Tibial nerve (tissue), 4 donors: ENCODE results near the gene ADGRL3. TPM values are rescaled to one million over a fixed set of nuclear protein-coding genes. Genes with fewer than 3 reads are reported as not detected.

Experiments used
- DNase-seq, 2 donors: peaks; one replicate each; pipeline ENCODE4 v3.0.0-alpha.2; 2019; ENCODE audit warnings: low spot score in 2 of 2
- H3K27ac ChIP-seq, 4 donors: fragments of 200-600 bp; sonication (generic) in 3 of 4; one replicate each; pipeline ENCODE4 v1.5.1; 2017 to 2019; ENCODE audit warnings: mild to moderate bottlenecking in 1 of 4
- H3K27me3 ChIP-seq, 2 donors: fragments of 200-600 bp; sonication (generic) in 1 of 2; one replicate each; pipeline versions ENCODE4 v1.5.1 to v1.6.0; 2017 to 2019
- H3K36me3 ChIP-seq, 3 donors: fragments of 200-600 bp; sonication (generic); one replicate each; pipeline ENCODE4 v1.5.1; 2018 to 2019
- H3K4me1 ChIP-seq, 4 donors: fragments of 200-600 bp; sonication (generic) in 3 of 4; one replicate each; pipeline ENCODE4 v1.5.1; 2017 to 2019
- H3K4me3 ChIP-seq, 4 donors: fragments of 200-600 bp; sonication (generic) in 3 of 4; one replicate each; pipeline ENCODE4 v1.5.1; 2017 to 2019; ENCODE audit warnings: mild to moderate bottlenecking in 1 of 4, moderate library complexity in 1 of 4
- H3K9me3 ChIP-seq, 4 donors: fragments of 200-600 bp; sonication (generic) in 3 of 4; one replicate each; pipeline ENCODE4 v1.5.1; 2017 to 2019
- EP300 ChIP-seq, 2 donors: sonication (generic); formaldehyde crosslinking; IDR thresholded peaks; one replicate each; pipeline ENCODE4 v1.6.1; 2017; ENCODE audit warnings: antibody characterized with exemption in 2 of 2, mild to moderate bottlenecking in 1 of 2
- POLR2A ChIP-seq, 2 donors: fragments of 450-650 bp; IDR thresholded peaks; one replicate each; pipeline ENCODE4 v1.6.1; 2017; ENCODE audit warnings: antibody characterized with exemption in 2 of 2, mild to moderate bottlenecking in 2 of 2, moderate library complexity in 2 of 2
- WGBS, 2 donors: methylation state at CpG; one replicate each; pipeline ENCODE4 v1.1.5; 2018; 5-methylcytosine and 5-hydroxymethylcytosine counted together
- total RNA-seq, 4 donors: library from RNA; depleted of rRNA; stranded (reverse); fragments of >200 nt; gene quantifications; one replicate each; pipeline ENCODE4 v1.1.0, GENCODE V29; 2016
- TF ChIP-seq, protein P1 (sequence below), 5 experiments: fragments of 200-600 bp in 3 of 5; fragments of 450-650 bp in 2 of 5; sonication (generic) in 3 of 5; IDR thresholded peaks; one replicate each; pipeline ENCODE4 v1.5.1; 2016 to 2019; ENCODE audit warnings: antibody characterized with exemption in 5 of 5, mild to moderate bottlenecking in 3 of 5, moderate library complexity in 2 of 5

Gene ADGRL3
- total RNA-seq, 4 donors from 2014 or later, result 20.1 to 51.3 (median 28.2) TPM

DNA sequence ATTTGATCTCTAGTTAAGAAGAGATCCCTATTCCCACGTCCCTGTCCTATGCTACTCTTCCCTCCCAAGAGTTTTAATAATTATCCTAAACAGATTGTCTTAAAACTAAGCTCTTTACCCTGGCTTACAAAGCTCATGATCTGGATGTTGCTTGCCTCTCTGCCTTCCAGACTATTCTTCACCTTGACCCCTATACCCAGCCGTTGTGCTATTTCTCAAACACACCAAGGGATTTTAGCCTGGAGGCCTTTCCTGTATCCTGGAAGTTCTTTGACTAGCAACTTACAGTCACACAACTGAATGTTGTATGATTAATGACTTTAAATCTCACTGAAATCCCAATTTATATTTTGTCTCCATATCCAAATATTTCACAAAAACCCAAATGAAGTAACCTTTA, 314.9 kb downstream of the ADGRL3 start:
- Histone ChIP-seq H3K27me3 (no peaks in the 10 kb centered on the region), H3K9me3 (peaks cover 0 to 8% (median 2%) of the 10 kb centered on the region in 4 donors), H3K4me3 (no peak overlapping the region), H3K27ac (no peak overlapping the region), H3K36me3 (no peaks in the 10 kb centered on the region), H3K4me1 (peaks cover 0 to 5% (median under 1%) of the 10 kb centered on the region in 4 donors)
- no peak for DNase-seq
- WGBS, 2 donors, result 19 to 36% methylated on average over 2 of the region's 2 CpGs
- no peak for TF ChIP-seq POLR2A (IDR thresholded peaks at IDR 0.05)
- TF ChIP-seq, protein P1, sequence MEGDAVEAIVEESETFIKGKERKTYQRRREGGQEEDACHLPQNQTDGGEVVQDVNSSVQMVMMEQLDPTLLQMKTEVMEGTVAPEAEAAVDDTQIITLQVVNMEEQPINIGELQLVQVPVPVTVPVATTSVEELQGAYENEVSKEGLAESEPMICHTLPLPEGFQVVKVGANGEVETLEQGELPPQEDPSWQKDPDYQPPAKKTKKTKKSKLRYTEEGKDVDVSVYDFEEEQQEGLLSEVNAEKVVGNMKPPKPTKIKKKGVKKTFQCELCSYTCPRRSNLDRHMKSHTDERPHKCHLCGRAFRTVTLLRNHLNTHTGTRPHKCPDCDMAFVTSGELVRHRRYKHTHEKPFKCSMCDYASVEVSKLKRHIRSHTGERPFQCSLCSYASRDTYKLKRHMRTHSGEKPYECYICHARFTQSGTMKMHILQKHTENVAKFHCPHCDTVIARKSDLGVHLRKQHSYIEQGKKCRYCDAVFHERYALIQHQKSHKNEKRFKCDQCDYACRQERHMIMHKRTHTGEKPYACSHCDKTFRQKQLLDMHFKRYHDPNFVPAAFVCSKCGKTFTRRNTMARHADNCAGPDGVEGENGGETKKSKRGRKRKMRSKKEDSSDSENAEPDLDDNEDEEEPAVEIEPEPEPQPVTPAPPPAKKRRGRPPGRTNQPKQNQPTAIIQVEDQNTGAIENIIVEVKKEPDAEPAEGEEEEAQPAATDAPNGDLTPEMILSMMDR (IDR thresholded peaks at IDR 0.05), result no peak
- TF ChIP-seq EP300 (IDR thresholded peaks at IDR 0.05), result no peak

DNA sequence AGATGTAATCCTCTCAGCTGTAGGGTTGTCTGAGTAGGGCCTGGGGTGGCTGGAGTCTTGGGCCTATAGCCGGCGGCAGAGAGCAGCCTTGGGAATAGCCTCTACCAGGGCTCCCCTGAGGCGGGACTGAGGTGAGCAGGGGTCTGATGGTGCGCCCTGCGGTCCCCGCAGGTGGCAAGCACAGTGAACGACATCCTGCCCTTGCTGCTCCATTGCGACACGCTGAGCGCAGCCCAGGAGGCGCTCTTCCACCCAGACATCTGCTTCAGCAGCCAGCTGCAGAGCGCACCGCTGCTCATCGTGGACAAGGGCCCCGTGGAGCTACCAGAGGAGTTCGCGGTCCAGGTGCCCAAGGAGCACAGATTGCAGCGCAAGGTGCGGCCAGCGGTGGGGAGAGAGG, 317.0 kb downstream of the ADGRL3 start:
- 63 to 75% methylated on average over 18 to 20 of the region's 20 CpGs for WGBS, 2 donors
- no peak for TF ChIP-seq EP300 (IDR thresholded peaks at IDR 0.05)
- TF ChIP-seq, protein P1 (IDR thresholded peaks at IDR 0.05), result no peak
- no peak for TF ChIP-seq POLR2A (IDR thresholded peaks at IDR 0.05)
- H3K27me3 ChIP-seq, result no peaks in the 10 kb centered on the region

DNA sequence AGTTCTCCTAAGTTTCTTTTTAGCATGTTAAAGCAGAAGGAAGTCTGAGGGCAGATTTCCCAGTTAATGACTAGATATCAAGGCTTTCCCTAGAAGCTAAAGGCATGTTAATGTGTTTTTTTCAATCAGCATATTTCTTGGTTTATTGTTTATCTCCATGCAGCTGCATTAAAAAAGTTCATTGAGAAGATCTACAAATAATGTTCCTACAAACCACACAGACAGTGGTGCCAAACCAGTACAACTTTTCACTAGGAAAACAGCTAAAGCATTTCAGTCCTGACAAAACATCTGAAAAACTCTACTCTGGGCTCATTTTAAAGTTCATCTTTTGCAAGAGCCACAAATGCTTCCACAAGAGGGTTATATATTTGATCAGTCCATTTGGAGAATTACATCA, 320.0 kb downstream of the ADGRL3 start:
- H3K9me3 ChIP-seq, result no peaks in the 10 kb centered on the region
- no peaks in the 10 kb centered on the region for H3K27me3 ChIP-seq
- no peak overlapping the region for H3K27ac ChIP-seq
- no peak overlapping the region for H3K4me3 ChIP-seq
- H3K4me1 ChIP-seq, result peaks cover 0 to 7% (median 3%) of the 10 kb centered on the region in 4 donors
- DNase-seq, result no peak
- no peaks in the 10 kb centered on the region for H3K36me3 ChIP-seq
- TF ChIP-seq EP300 (IDR thresholded peaks at IDR 0.05), result no peak
- TF ChIP-seq POLR2A (IDR thresholded peaks at IDR 0.05), result no peak
- TF ChIP-seq, protein P1 (IDR thresholded peaks at IDR 0.05), result no peak

More for the DNA sequence above, 317.0 kb downstream of the ADGRL3 start:
- Histone ChIP-seq H3K9me3 (no peaks in the 10 kb centered on the region), H3K27ac (no peak overlapping the region), H3K4me1 (peaks cover 0 to 7% (median 3%) of the 10 kb centered on the region in 4 donors), H3K4me3 (no peak overlapping the region), H3K36me3 (no peaks in the 10 kb centered on the region)
- no peak for DNase-seq

DNA sequence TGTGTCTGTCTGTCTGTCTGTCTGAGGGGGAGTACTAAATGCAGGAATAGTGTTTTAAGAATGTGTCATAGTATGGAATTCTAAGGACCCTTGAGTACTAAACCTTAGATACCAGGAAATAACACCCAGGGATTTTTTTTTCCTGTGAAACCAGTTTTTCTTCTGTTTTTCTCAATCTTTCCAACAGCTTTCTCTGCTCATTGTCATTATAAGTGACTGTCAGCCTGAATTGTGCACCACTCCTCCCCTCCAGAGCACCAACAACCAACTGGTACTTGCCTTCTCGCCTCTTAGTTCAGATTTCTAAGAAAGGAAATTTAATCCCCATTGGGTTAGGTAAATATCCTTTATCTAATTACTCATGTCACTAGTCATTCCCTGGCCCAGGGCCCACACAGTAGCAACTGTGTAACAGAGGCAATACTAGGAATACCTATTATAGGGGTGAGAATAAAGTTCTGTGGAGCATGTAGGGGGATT, 320.6 kb downstream of the ADGRL3 start:
- 85 to 94% methylated on average over 1 of the region's 1 CpG for WGBS, 2 donors
- TF ChIP-seq, protein P1 (IDR thresholded peaks at IDR 0.05), result no peak
- no peak for TF ChIP-seq POLR2A (IDR thresholded peaks at IDR 0.05)
- no peak for TF ChIP-seq EP300 (IDR thresholded peaks at IDR 0.05)
- H3K27ac ChIP-seq, result no peak overlapping the region
- peaks cover 0 to 7% (median 3%) of the 10 kb centered on the region in 4 donors for H3K4me1 ChIP-seq
- no peak overlapping the region for H3K4me3 ChIP-seq
- H3K9me3 ChIP-seq, result no peaks in the 10 kb centered on the region
- no peaks in the 10 kb centered on the region for H3K36me3 ChIP-seq
- DNase-seq, result no peak
- H3K27me3 ChIP-seq, result no peaks in the 10 kb centered on the region

DNA sequence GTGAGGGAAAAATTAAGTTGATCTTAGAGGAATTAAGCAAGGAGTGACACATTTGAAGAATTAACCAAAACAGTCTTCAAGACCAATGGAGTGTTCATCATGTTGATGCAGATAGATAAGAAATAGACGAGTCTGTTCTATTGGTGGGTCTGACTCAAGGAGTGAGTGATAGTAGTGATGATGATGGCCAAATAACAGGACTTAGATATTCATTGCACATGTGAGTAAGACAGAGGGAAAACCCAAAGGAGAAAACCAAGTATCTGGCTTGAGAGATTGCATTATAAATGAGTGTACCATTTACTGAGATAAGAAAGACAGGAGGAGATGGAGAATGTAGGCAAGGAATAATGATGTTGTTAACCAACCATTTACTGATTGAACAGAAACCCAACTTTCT, 321.3 kb downstream of the ADGRL3 start:
- no peaks in the 10 kb centered on the region for H3K27me3 ChIP-seq
- DNase-seq, result no peak
- no peaks in the 10 kb centered on the region for H3K9me3 ChIP-seq
- H3K27ac ChIP-seq, result no peak overlapping the region
- peaks cover 0 to 7% (median 3%) of the 10 kb centered on the region in 4 donors for H3K4me1 ChIP-seq
- TF ChIP-seq EP300 (IDR thresholded peaks at IDR 0.05) (no peak), POLR2A (IDR thresholded peaks at IDR 0.05) (no peak)
- TF ChIP-seq, protein P1 (IDR thresholded peaks at IDR 0.05), result no peak
- WGBS, 2 donors, result 86 to 100% methylated on average over 1 of the region's 1 CpG
- no peaks in the 10 kb centered on the region for H3K36me3 ChIP-seq
- H3K4me3 ChIP-seq, result no peak overlapping the region
